GM12892 (cell line): ENCODE data around the gene WBP2NL.

ENCODE experiments used
- POLR2A ChIP-seq: IDR thresholded peaks from 2 replicates; pipeline ENCODE4 v1.6.1; 2011; ENCODE audit warnings: low read depth, low read length, control low read depth
- POLR2AphosphoS5 ChIP-seq: IDR thresholded peaks from 2 replicates; pipeline ENCODE4 v1.6.1; 2011; ENCODE audit warnings: low read depth, low read length, control low read depth
- TAF1 ChIP-seq: IDR thresholded peaks from 2 replicates; pipeline ENCODE4 v1.6.1; 2011; ENCODE audit warnings: low read depth, mild to moderate bottlenecking, control low read depth, low read length, borderline replicate concordance

DNA sequence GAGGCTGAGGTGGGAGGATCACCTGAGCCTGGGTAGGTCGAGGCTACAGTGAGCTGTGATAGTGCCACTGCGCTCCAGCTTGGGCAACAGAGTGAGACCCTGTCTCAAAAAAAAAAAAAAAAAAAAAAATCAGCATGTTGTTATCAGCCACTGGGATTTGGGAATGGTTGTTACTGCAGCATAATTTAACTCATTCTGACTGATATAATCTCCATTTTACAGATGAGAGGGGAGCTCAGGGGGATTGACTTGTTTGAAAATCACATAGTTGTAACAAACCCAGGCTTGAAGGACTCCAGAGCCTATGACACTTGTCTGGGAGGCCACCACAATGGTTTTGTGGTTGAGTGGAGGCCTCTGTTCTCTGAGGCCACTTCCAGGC, 32.4 kb upstream of the WBP2NL start:
- TF ChIP-seq POLR2A, result no peak
- no peak for TF ChIP-seq TAF1
- TF ChIP-seq POLR2AphosphoS5, result no peak
